Stimulated activated CD8-positive, alpha-beta memory T cell treated with anti-CD3 and anti-CD28 coated beads, Interleukin-15, amount 100 ng/mL, for 48 hours (primary cell): ENCODE measurements around the gene AJAP1.

ENCODE experiments used
- DNase-seq, 2 donors: peaks; one replicate each; pipeline ENCODE4 v3.0.0-alpha.2; 2020; ENCODE audit warnings: low read depth in 2 of 2

The AJAP1 gene

GRCh38 chr1:4771721-4772120 lies 117.3 kb downstream of the AJAP1 start:
- no peak for DNase-seq

GRCh38 chr1:4772294-4773010 lies 118.0 kb downstream of the AJAP1 start:
- no peak for DNase-seq

- DNase-seq: no peak
Observed at GRCh38 chr1:4773226-4773625, 118.8 kb downstream of the AJAP1 start.

GRCh38 chr1:4775506-4775905 lies 121.1 kb downstream of the AJAP1 start:
- no peak for DNase-seq

GRCh38 chr1:4778056-4778455 lies 123.6 kb downstream of the AJAP1 start:
- DNase-seq: no peak

- DNase-seq: no peak
Observed at GRCh38 chr1:4781646-4782045, 127.2 kb downstream of the AJAP1 start.

GRCh38 chr1:4784761-4785160 lies 130.4 kb downstream of the AJAP1 start:
- no peak for DNase-seq

- DNase-seq: no peak
Observed at GRCh38 chr1:4786055-4786454, 131.6 kb downstream of the AJAP1 start.

GRCh38 chr1:4787551-4787950 lies 133.1 kb downstream of the AJAP1 start:
- DNase-seq: no peak

- DNase-seq: no peak
Observed at GRCh38 chr1:4792565-4792964, 138.2 kb downstream of the AJAP1 start.

GRCh38 chr1:4794020-4794780 lies 139.8 kb downstream of the AJAP1 start:
- no peak for DNase-seq

- DNase-seq: no peak
Observed at GRCh38 chr1:4796161-4797015, 142.0 kb downstream of the AJAP1 start.

GRCh38 chr1:4797016-4797410 lies 142.6 kb downstream of the AJAP1 start:
- DNase-seq: no peak

- DNase-seq: no peak
Observed at GRCh38 chr1:4797429-4797828, 143.0 kb downstream of the AJAP1 start.

GRCh38 chr1:4801192-4801924 lies 146.9 kb downstream of the AJAP1 start:
- no peak for DNase-seq

GRCh38 chr1:4802024-4802423 lies 147.6 kb downstream of the AJAP1 start:
- DNase-seq: no peak

GRCh38 chr1:4803335-4803734 lies 148.9 kb downstream of the AJAP1 start:
- no peak for DNase-seq

GRCh38 chr1:4805987-4806386 lies 151.6 kb downstream of the AJAP1 start:
- no peak for DNase-seq

- no peak for DNase-seq
Observed at GRCh38 chr1:4820543-4820942, 166.1 kb downstream of the AJAP1 start.

GRCh38 chr1:4825800-4826450 lies 171.5 kb downstream of the AJAP1 start:
- no peak for DNase-seq

- no peak for DNase-seq
Observed at GRCh38 chr1:4830707-4831106, 176.3 kb downstream of the AJAP1 start.
